GM19351 (cell line): ENCODE results near the gene DOCK3.
A peak's percentile ranks its signal among the peaks of the same experiment; 100 is the strongest.
"Not testable (repeated sequence)": the region's sequence is repeated elsewhere in the genome, so short reads cannot be mapped to it uniquely, and the experiment has no call there.

Experiments
- ATAC-seq: cut with Tn5 transposase; IDR thresholded peaks from one replicate; pipeline ENCODE4 v1.9.1; 2021; ENCODE audit warnings: mild to moderate bottlenecking, moderate library complexity; ENCODE audit not compliant: unreplicated experiment

DOCK3 gene

DNA sequence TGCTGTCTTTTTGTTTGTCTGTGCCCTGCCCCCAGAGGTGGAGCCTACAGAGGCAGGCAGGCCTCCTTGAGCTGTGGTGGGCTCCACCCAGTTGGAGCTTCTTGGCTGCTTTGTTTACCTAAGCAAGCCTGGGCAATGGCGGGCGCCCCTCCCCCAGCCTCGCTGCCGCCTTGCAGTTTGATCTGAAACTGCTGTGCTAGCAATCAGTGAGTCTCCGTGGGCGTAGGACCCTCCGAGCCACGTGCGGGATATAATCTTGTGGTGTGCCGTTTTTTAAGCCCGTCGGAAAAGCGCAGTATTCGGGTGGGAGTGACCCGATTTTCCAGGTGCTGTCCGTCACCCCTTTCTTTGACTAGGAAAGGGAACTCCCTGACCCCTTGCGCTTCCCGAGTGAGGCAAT lies 303.9 kb downstream of the DOCK3 start:
- ATAC-seq: not testable (repeated sequence)

DNA sequence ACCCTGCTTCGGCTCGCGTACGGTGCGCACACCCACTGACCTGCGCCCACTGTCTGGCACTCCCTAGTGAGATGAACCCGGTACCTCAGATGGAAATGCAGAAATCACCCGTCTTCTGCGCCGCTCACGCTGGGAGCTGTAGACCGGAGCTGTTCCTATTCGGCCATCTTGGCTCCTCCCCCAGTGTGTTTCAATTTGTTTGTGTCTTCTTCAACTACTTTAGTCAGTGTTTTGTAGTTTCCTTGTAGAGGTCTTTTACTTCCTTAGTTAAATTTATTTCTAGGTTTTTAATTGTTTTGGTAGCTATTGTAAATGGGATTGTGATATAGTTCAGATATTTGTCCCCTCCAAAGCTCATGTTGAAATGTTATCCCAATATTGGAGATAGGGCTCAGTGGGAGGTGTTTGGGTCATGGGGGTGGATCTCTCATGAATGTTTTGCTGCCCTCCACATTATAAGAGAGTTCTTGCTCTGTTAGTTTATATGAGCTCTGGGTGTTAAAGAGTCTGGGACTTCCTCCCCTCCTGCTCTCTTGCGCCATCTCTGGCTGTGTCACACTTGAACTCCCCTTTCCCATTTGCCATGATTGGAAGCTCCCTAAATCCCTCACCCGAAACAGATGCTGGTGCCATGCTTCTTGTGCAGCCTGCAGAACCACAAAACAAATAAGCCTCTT lies 304.4 kb downstream of the DOCK3 start:
- no peak for ATAC-seq

DNA sequence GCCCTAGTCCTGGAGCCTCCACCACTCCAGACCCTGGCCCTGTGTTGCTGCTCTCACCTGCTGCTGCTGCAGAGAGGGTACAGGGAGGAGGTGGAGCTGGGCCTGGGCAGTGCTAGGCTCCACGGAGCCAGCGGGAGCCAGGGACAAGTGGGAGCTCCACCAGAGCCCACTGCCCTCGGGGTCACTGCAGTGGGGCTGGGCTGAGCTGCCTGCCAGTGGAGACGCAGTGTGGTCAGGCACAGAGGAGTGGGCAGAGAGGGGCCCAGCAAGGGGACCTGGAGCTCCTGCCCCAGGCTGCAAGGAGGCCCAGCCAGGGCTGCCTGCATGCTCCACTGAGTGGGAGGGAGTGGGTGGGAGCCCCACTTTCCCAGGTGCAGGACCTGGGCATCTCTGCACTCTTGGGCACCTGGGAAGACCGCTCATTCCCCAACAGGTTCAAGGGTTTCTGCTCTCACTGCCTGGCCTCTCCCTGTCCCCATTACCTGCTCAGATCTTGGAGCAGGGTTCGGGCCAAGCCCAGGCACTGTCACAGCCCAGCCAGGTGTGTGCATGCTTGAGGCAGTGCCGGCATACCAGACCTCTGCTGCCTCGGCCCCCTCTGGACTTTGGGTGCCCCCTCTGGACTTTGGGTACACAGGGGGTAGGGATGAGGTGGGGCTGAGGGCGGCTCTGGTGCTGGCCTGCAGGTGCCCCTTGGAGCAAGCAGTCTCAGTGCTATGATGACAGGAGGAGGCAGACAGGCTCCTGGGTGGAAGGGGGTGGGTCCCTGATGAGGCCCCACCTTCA lies 308.0 kb downstream of the DOCK3 start:
- no peak for ATAC-seq

DNA sequence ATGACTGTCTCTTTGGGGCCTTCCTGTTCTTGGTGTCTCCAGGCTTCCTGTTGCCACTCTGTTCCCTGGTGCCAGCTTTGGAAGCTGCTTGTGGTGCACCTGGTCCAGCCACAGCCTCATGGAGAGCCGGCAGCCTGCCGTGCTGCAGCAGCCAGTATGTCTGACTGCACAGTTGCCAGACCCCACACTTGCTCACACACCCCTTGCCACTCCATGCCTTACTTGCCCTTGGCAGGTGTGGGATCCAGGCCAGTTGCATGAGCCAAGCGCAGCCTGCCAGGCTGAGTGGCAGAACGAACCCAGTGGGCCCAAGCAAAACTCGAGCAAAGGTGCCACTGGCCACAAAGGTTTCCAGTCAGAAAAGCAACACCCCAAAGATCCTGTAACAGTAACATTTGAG lies 309.2 kb downstream of the DOCK3 start:
- ATAC-seq: no peak

DNA sequence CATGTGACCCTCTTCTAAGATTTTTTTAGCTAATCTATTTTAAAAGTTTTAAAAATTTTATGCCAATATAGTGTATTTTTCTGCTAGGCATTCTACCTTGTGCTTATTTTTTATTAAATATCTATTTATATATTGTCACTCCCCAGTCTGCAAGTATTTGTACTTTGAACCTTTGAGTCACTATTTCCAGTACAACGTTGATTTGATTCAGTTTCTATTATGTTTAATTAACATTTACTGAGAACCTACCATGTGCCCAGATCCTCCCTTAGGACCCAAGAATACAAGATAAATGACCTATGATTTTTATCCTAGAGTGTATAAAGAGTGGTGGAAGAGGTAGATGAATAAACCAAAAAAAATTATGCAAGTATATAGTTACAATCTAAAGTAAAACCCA lies 311.2 kb downstream of the DOCK3 start:
- ATAC-seq: no peak

DNA sequence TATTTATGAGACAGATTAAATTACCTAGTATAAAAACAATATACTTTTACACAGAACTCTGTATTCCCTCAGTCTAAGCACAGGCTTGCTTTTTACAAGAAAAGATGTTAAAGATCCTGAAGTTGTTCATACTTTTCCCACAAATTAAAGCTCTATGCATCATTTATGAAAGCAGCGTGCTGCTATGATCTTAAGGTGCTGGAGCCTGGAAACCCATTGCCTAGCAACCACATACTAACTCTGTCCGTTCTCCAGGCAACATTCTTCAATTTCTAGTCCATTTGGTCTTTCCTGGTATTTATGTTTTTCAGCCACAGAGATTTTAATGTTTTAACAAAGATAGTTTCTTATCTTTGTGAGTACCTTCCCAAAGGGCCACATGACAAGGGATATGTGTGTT lies 312.0 kb downstream of the DOCK3 start:
- no peak for ATAC-seq

DNA sequence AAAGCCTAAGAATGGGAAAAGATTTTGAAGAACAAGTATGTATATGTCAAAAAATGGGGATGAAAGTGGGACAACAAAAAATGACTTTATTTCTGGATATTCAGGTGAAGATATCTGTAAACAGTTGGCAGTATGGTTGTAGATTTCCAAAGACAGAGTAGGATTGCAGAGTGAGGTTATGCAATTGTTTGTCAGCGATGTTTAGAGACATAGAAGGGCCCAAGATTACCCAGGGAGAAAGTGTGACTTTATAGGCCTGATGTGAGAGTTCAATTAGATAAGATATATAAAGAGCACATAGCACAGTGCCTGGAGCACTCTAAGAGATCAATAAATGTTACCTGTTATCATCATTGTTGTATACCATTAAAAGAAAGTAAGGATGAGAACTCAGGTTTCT lies 319.8 kb downstream of the DOCK3 start:
- no peak for ATAC-seq

DNA sequence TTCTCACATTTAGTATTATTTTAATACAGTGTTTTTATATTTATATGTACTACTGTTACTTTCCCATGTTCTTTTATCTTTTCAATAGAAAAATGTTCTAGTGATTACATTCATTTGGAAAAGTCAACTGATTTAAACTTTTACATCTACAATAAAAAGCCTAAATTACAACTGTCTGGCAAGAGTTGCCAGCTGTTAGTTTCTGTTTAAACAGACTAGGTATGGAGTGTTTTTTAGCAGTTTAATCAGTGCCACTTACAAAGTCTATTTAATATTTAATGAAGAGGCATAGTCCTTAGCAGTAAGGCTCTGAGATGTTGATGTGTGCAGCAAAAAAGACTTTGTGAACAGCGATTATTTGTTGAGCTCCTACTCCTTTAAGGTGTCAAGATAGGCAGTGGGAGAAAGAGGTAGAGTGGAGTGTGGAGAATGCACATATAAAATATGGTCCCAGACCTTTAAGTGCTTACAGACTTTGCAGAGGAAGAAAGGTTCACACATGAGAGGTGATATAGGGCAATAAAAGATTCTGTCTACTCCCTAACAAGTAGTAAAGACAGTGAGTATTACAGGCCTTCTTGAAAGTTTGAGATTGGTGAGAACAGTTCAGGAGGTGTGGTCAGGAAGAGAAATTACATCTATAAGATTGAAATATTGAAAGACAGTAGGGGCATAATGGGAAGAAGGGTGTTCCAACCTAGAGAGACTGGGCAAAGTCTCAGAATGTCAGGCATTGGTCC lies 320.5 kb downstream of the DOCK3 start:
- ATAC-seq: no peak

DNA sequence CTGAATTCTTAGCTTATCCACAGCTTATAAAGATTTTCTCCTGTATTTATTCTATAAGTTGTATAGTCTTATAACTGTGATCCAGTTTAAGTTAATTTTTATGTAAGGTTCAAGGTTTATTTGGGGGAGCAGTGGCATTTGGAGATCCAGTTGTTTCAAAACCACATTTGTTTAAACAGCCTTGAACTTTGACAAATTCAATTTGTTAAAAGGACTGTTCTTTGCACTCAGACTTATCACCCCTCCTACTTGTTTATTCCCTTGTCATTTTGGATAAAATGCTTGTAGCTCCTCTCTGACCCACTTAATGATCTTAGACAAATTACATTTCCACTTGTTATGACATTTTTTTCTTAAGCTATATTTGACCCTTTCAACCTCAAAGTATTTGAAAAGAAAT lies 327.8 kb downstream of the DOCK3 start:
- no peak for ATAC-seq

DNA sequence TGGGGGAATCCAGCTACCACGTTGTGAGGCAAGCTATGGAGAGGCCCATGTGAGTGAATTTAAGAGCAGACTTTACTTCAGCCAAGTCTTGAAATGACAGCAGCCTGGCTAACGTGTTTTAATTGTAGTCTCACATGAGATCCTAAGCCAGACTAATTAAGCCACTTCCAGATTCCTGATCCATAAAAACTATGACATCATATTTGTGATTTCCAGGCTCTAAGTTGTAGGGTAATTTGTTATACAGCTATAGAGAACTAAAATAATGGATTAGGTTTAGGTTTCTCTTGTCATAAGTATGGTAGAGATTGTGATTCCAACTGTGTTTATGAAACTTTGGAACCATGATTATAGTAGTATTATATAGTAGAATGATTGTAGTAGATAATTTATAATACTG lies 329.5 kb downstream of the DOCK3 start:
- ATAC-seq: no peak

DNA sequence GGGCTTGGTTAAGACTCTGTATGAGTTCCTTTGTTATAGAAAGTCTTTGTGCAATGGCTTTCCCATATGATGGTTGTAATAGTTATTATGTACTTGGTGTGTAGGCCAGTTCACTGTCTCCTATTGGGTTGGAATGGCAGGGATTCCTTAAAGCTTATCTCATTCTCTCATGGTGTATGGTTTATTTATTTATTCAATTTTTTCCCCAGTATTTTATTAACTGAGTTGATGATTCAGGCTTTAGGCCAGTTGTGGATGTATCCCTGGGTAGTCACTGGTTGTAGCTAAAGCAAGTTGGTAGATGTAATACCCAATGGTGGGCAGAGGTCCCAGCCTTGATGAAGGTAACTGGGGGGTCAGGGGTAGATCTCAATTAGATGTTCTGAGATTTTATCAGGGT lies 349.4 kb downstream of the DOCK3 start:
- ATAC-seq: no peak

DNA sequence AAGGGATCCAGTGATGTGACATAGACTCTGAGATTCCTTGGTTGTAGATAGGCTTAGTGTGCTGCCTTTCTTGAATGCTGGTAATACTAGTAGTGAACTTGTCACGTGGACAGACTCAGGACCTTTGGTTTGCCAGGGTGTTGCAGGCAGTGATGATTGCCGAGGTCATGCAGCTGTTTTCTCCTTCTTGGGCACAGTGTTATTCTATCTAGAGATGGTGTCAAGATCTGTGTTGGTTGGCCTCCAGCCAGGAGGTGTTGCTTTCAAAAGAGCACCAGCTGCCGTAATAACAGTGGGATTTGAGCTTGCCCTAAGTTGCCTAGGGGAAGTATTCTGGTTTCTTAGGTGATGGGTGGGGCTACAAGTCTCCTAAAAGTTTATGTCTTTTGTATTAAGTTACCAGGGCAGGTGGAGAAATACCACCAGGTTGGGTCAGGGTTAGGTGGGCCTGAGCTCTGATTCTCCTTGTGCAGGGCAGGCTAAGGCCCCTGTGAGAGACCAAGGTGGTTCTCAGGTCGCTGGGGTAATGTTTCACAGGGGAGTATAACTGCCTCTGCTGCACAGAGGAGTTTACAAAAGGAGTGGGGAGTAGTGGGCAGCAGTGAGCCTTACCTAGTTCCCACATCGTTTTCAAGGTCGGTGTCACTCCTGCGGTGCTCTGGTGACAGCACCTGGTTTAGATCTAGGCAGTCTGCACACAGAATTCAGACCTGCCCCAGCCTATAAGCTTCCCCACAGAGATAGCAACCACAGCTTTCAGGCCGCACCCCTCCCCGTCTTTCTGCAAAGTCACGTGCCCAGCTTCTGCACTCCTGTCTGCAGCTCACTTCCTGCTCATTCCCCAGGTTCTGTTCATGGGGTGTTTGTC lies 350.3 kb downstream of the DOCK3 start:
- ATAC-seq: peak; percentile 75

DNA sequence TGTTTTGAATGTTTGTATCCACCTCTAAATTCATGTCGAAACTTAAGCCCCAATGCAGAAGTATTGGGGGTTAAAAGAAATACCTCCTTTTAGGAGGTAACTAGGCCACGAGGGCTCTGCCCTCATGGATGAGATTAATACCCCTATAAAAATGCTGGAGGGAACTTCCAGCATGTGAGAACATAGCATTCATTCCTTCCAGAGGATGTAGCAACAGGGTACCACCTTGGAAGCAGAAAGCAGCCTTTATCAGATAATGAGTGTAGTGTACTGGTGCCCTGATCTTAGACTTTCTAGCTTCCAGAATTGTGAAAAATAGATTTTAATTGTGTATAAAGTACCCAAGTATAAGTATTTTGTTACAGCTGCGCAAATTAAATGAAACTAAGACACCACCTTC lies 356.9 kb downstream of the DOCK3 start:
- no peak for ATAC-seq

DNA sequence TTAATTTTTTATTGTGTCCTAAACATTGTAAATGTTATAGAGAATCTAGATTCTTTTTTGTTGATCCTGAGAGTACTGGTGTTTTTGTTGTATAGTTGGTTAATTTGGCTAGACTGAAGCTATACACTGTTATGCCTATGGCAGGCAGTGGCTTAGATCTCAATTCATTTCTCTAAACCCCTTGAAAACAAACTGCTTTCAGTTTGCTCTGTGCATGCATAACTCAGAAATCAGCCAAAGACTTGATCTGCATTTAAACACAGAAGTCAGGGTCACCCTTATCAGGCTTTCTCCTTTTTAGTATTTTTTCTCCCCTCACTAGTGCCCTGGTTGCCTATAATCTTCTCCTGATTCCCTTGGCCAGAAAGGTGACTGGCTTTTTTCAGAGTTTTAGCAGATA lies 360.9 kb downstream of the DOCK3 start:
- no peak for ATAC-seq

DNA sequence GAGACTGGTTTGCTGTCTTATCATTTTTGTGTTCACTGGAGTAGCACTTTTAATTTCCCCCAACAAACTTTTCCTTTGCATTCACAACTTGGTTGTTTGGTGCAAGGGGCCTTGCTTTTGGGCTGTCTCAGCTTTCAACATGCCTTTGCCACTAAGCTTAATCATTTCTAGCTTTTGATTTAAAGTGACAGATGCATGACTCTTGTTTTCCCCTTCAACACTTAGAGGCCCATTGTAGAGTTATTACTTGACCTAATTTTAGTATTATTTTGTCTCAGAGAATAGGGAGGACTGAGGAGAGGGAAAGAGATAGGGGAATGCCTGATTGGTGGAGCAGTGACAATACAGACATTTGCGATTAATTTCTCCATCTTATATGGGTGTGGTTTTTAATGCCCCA lies 370.3 kb downstream of the DOCK3 start:
- ATAC-seq: no peak

DNA sequence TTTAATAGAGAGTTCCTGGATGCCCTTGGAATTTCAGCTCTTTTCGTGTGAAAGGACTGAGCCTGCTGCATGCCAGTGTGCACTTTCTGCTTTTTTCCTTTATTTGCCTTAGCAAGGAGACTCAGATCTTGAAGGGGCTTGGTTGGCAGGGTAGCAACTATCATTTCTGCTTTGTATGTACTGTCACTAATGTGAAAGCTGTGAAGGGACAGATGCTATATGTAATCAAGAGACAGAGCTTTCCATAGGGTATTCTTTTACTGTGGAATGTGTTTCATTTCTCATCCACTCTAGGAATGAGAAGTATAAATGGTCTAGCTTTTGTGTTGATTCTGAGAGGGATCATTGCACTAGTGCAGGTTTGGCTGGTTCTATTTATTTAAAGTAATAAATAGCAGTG lies 377.8 kb downstream of the DOCK3 start:
- no peak for ATAC-seq

DNA sequence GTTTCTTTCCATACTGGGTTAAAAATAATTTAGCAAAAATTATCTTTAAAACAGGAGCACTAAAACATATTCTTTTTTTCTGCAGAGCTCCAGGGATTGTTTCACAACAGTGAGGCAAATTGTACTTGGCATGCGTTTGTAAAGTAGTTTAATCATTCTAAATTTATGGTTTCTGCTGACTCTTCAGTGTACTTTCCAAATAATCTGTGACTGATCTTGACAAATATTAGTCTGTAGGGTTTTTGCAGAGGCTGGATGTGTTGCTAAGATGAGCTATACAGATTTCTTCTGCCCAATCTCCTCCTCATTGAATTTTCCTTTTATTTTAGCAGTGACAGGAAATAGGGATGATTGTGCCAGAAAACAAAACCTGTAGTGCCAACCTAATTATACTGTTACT lies 382.4 kb downstream of the DOCK3 start:
- ATAC-seq: no peak

DNA sequence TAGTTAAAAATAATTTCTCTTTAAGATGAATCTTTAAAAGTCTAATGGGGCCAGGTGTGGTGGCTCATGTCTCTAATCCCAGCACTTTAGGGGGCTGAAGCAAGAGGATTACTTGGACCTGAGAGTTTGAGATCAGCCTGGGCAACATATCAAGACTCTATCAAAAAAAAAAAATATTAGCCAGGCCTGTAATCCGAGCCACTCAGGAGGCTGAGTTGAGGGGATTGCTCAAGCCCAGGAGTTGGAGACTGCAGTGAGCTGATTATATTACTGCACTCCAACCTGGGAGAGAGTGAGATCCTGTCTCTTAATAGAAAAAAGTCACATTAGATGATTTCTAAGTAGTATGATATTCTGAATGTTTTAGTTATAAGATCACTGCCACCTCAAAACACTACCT lies 388.3 kb downstream of the DOCK3 start:
- ATAC-seq: no peak

DNA sequence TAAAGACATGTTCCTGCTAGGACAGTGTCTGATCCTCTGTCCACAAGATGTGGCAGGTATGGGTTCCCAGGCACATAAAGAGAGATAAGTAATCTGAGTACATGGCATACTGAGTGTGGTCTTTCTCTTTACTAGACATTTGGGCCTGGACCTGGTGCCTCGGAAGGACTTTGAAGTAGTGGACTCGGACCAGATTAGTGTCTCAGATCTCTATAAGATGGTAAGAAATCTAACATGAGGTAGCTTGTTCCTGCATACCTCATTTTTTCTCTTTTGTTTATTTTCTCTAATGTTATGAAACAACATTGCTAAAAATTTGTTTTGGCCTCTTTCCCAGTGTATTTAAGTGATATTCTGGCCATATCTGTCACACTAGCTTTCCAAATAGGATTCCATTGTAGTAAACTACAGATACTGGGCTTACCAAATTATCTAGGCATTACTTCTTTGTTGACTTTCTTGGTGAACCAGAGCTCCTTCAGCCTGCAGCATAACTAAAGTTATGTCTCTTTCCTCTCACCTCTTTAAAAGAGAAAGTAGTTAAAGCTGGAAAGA lies 400.6 kb downstream of the DOCK3 start:
- ATAC-seq: no peak

DNA sequence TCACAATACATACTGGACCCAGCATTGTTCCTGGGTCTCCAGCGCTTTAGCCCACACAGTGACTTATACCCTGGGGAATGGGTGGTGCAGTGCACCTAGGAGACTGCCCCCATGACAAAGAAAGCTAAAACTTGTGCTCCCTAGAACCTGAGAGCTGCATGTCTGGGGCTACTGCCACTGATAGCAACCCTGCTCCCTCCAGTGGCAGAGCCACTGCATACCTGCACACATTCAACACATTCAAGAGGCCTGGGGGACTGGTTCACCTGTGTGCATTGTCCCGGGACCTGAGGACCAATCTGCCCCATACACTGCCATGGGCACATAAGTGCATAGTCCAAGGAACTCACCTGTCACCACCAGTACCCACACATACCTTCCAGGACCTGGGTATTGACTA lies 407.6 kb downstream of the DOCK3 start:
- no peak for ATAC-seq

DNA sequence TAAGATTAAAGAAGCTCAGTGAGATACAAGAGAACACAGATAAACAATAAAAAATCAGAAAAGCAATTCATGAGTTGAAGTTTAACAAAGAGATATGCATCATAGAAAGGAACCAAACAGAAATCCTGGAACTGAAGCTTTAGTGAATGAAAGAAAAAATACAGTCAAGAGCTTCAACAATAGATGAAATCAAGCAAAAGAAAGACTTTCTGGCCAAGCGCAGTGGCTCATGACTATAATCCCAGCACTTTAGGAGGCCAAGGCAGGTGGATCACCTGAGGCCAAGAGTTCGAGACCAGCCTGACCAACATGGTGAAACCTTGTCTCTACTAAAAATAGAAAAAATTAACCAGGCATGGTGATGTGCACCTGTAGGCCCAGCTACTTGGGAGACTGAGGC lies 408.8 kb downstream of the DOCK3 start:
- no peak for ATAC-seq
